Measurements from ENCODE around the gene CCT6A. TPM values are rescaled to one million over a fixed set of nuclear protein-coding genes. Genes with fewer than 3 reads are reported as not detected.
"Not testable (repeated sequence)": the region's sequence is repeated elsewhere in the genome, so short reads cannot be mapped to it uniquely, and the experiment has no call there.

Gene CCT6A
- total RNA-seq, 3 donors from 2014 or later (not counting 1 experiment from before 2014, with no cell fraction given): 48.1 to 65.3 (median 48.3) TPM

GRCh38 chr7:56077681-56078080 is 26.1 kb downstream of the CCT6A start:
- 97% methylated on average over 3 of the region's 3 CpGs for WGBS (ENCODE audit: insufficient coverage)
- H3K36me3 ChIP-seq (ENCODE audit: control insufficient read depth, insufficient read depth, low read length): peaks cover 22% of the 10 kb centered on the region
- H3K36me3 Mint-ChIP-seq: peaks cover 7% of the 10 kb centered on the region

GRCh38 chr7:56078196-56078595 is 26.6 kb downstream of the CCT6A start:
- H3K36me3 Mint-ChIP-seq: peaks cover 7% of the 10 kb centered on the region

More at GRCh38 chr7:56077681-56078080, 26.1 kb downstream of the CCT6A start:
- ATAC-seq: no peak
- no peak overlapping the region for H3K4me3 ChIP-seq (ENCODE audit: low read length)
- Mint-ChIP-seq H3K9me3 (no peaks in the 10 kb centered on the region), H3K4me1 (peaks cover 6 to 14% of the 10 kb centered on the region in 2 donors), H3K27me3 (ENCODE audit: low read depth in 2 of 2) (no peaks in the 10 kb centered on the region), H3K4me3 (no peak overlapping the region), H3K27ac (no peak overlapping the region)
- no peaks in the 10 kb centered on the region for H3K27me3 ChIP-seq (ENCODE audit: control insufficient read depth, insufficient read depth, low read length)
- no peak for TF ChIP-seq CTCF (IDR thresholded peaks at IDR 0.05)
- H3K4me1 ChIP-seq (ENCODE audit: control insufficient read depth, insufficient read depth, low read length): peaks cover 5% of the 10 kb centered on the region
- no peak for DNase-seq
- no peaks in the 10 kb centered on the region for H3K9me3 ChIP-seq (ENCODE audit: control insufficient read depth, insufficient read depth, low read length)
- H3K27ac ChIP-seq (ENCODE audit: low read length): no peak overlapping the region
- intact Hi-C loops (cut with micrococcal nuclease): no loop called here

GRCh38 chr7:56079450-56080185 is 28.1 kb downstream of the CCT6A start:
- H3K9me3 ChIP-seq (ENCODE audit: control insufficient read depth, insufficient read depth, low read length): no peaks in the 10 kb centered on the region
- intact Hi-C loops (cut with micrococcal nuclease): no loop called here
- DNase-seq (no peak), ATAC-seq (no peak)
- TF ChIP-seq CTCF (IDR thresholded peaks at IDR 0.05): no peak
- Mint-ChIP-seq H3K36me3 (no peaks in the 10 kb centered on the region), H3K9me3 (no peaks in the 10 kb centered on the region), H3K4me3 (no peak overlapping the region), H3K27me3 (ENCODE audit: low read depth in 2 of 2) (no peaks in the 10 kb centered on the region), H3K27ac (peak overlapping the region in 1 of 2 donors; percentile 36), H3K4me1 (peaks cover 0 to 3% of the 10 kb centered on the region in 2 donors)
- no peaks in the 10 kb centered on the region for H3K4me1 ChIP-seq (ENCODE audit: control insufficient read depth, insufficient read depth, low read length)
- H3K36me3 ChIP-seq (ENCODE audit: control insufficient read depth, insufficient read depth, low read length): peaks cover 19% of the 10 kb centered on the region
- no peak overlapping the region for H3K4me3 ChIP-seq (ENCODE audit: low read length)
- H3K27ac ChIP-seq (ENCODE audit: low read length): no peak overlapping the region
- 79% methylated on average over 12 of the region's 12 CpGs for WGBS (ENCODE audit: insufficient coverage)
- no peaks in the 10 kb centered on the region for H3K27me3 ChIP-seq (ENCODE audit: control insufficient read depth, insufficient read depth, low read length)

More at GRCh38 chr7:56078196-56078595, 26.6 kb downstream of the CCT6A start:
- peaks cover 19% of the 10 kb centered on the region for H3K36me3 ChIP-seq (ENCODE audit: control insufficient read depth, insufficient read depth, low read length)
- no peak overlapping the region for H3K4me3 ChIP-seq (ENCODE audit: low read length)
- no peak for DNase-seq
- H3K27me3 ChIP-seq (ENCODE audit: control insufficient read depth, insufficient read depth, low read length): no peaks in the 10 kb centered on the region
- no peak for ATAC-seq
- peaks cover 5% of the 10 kb centered on the region for H3K4me1 ChIP-seq (ENCODE audit: control insufficient read depth, insufficient read depth, low read length)
- H3K9me3 ChIP-seq (ENCODE audit: control insufficient read depth, insufficient read depth, low read length): no peaks in the 10 kb centered on the region
- H3K9me3 Mint-ChIP-seq: no peaks in the 10 kb centered on the region
- intact Hi-C loops (cut with micrococcal nuclease): no loop called here
- H3K4me1 Mint-ChIP-seq: peaks cover 6 to 10% of the 10 kb centered on the region in 2 donors
- H3K4me3 Mint-ChIP-seq: no peak overlapping the region
- no peaks in the 10 kb centered on the region for H3K27me3 Mint-ChIP-seq (ENCODE audit: low read depth in 2 of 2)
- H3K27ac ChIP-seq (ENCODE audit: low read length): no peak overlapping the region
- no peak overlapping the region for H3K27ac Mint-ChIP-seq
- TF ChIP-seq CTCF (IDR thresholded peaks at IDR 0.05): no peak
- WGBS (ENCODE audit: insufficient coverage): 95% methylated on average over 16 of the region's 16 CpGs

GRCh38 chr7:56080726-56081435 is 29.3 kb downstream of the CCT6A start:
- H3K4me1 ChIP-seq (ENCODE audit: control insufficient read depth, insufficient read depth, low read length); H3K27ac ChIP-seq (ENCODE audit: low read length); H3K4me1 Mint-ChIP-seq; H3K9me3 Mint-ChIP-seq; H3K27me3 ChIP-seq (ENCODE audit: control insufficient read depth, insufficient read depth, low read length); H3K27me3 Mint-ChIP-seq (ENCODE audit: low read depth in 2 of 2); ATAC-seq; H3K4me3 Mint-ChIP-seq; H3K36me3 Mint-ChIP-seq; intact Hi-C loops (cut with micrococcal nuclease); DNase-seq; H3K9me3 ChIP-seq (ENCODE audit: control insufficient read depth, insufficient read depth, low read length); H3K4me3 ChIP-seq (ENCODE audit: low read length): not testable (repeated sequence)
- WGBS (ENCODE audit: insufficient coverage): 94% methylated on average over 28 of the region's 28 CpGs
- peak overlapping the region in 1 of 2 donors; percentile 24 for H3K27ac Mint-ChIP-seq
- peaks cover 19% of the 10 kb centered on the region for H3K36me3 ChIP-seq (ENCODE audit: control insufficient read depth, insufficient read depth, low read length)
